ENCODE data around the gene HMX3. TPM values are rescaled to one million over a fixed set of nuclear protein-coding genes. Genes with fewer than 3 reads are reported as not detected.
"Not testable (repeated sequence)": the region's sequence is repeated elsewhere in the genome, so short reads cannot be mapped to it uniquely, and the experiment has no call there.

The HMX3 gene
- polyA plus RNA-seq, 12 donors = not detected

DNA sequence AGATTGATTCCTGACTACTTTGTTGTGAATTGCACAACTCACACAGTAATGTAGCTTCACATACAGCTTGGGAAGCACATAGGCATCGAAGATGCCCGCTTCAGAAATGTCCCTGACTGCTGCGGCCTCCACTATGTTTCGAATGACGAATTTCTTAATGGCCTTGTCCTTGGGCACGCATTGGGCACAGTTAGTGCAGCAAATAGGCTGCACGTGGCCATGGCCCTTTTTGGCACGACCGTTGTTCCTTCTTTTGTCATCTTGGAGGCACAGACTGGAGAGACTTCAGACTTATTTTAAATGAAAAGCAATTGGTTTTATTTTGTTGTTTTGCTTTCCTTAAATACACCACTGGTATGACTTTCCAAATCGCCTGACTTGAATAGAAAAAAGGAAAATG, 35.8 kb downstream of the HMX3 start:
- DNase-seq = not testable (repeated sequence)

DNA sequence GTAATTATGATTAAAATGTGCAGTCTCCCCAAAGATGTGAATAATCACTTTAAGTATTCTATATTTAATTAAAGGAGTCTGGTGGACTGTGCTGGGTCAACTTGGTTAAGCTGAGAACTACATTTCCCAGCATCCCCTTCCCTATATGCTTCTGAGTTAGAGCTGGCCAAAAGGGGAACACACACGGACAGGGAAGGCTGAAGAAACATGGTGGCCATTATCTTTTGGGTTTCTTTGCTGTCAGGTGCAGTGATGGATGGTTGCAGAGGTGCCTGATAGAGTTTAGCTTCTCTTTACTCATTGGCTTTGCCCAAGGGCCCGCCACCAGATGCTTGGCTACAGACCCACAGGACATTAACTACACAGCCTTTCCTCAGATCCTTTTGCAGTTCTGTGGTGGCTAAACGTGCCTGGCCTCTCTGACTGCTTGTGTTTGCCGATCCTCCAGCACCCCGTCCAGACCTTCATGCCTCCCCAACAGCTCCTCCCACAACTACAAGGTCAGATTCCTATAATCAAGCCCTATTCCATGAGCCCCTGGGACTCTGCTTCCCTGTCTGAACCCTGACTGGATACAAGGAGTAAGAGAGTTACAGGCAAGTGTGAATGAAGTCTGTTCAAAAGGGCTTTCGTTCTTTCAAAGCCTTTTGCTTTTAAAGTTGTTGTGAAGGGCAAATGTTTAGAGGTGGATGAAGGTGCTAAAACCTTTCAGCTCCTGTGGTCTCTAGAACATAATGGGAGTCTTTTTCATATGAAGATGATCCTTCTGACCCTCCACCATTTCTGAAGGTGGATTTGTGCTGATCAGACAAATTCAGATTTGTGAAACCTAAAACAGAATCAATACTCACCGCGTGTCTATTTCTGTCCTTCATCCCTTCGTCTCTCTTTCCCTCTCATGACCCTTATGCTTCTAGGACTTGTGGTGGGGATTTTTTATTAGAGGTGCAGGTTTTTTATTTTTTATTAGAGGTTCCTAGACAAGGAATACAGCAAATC, 39.9 kb downstream of the HMX3 start:
- DNase-seq = no peak

DNA sequence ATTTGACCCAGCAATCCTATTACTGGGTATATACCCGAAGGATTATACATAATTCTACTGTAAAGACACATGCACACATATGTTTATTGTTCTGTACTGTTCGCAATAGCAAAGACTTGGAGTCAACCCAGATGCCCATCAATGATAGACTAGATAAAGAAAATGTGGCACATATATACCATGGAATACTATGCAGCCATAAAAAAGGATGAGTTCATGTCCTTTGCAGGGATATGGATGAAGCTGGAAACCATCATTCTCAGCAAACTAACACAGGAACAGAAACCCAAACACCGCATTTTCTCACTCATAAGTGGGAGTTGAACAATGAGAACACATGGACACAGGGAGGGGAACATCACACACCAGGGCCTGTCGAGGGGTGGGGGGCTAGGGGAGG, 42.6 kb downstream of the HMX3 start:
- not testable (repeated sequence) for DNase-seq

DNA sequence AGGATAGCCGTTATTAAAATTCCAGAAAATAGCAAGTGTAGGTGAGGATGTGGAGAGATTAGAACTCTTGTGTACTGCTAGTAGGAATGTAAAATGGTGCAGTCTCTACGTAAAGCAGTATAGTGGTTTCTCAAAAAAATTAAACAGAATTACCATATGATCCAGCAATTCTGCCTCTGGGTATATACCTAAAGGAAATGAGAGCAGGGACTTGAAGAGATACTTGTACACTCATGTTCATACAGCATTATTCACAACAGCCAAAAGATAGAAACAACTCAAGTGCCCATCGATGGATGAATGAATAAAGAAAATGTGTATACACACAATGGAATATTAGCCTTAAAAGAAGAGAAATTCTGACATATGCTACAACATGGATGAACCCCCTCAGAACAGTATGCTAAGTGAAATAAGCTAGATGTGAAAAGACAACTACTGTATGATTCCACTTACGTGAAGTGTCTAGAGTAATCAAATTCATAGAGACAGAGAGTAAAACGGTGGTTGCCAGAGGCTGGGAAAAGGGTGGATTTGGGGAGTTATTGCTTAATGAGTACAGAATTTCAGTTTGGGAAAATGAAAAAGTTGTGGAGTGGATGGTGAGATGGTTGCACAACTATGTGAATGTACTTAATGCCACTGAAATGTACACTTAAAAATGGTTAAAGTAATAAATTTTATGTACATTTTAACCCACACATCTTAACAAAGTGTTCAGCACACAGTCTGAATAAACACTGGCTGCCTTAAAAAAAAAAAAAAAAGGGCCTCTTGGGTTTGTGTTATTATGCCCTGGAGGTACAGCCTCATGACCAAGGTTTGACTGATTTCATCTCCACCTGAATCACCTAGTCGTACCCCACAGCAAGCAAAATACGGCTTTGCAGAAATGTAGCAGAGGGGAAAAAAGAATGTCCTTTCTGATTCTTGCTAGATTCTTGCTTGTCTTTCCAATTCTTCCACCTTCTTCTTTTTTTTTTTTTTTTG, 44.6 kb downstream of the HMX3 start:
- DNase-seq = no peak

DNA sequence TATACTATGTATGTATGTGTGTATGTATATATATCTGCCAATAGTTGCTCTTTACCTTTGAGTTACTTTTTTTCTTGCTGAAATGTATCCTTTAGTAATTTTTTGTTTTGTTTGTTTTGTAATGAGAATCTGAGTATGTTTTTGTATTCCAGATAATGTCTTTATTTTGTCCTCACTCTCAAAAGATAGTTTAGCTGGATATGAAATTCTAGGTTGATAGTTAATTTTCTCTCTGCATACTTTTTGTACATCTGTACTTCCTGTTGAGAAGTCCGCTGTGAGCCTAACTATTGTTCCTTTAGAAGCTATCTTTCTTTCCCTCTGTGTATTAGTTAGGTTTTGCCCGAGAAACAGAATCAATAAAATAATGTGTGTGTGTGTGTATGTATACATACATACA, 48.0 kb downstream of the HMX3 start:
- no peak for DNase-seq

DNA sequence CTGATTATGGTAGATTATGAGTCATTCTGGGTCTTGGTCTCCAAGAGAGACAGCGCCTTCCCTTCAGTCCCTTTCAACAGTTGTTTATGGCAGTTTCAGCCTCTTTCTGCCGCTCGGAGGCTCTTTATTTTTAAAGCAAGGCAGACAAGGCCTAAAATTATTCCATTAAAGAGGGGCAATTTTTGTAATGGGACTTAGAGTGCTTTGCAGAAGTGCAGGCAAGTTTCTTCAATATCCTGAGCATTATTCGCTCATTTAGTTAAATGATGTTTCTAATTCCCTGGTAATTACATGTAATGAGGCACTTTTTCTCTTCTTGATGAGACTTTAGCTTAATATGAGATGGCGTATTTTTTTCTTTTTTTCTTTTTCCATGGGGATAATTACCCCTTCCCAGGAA, 52.0 kb downstream of the HMX3 start:
- DNase-seq = no peak

Other genes with a start within 250 kb of the HMX3 start
- gene FAM24A, start 225.4 kb upstream of the HMX3 start, polyA plus RNA-seq (ENCODE audit: insufficient read length in 12 of 12) = not detected
- 10 to 100 TPM in 11 of 12 donors, not detected in 1; 10.6 to 19.6 (median 14.5) TPM for gene C10orf88, start 181.7 kb upstream of the HMX3 start, polyA plus RNA-seq (ENCODE audit: insufficient read length in 12 of 12)
- 10 to 100 TPM in 1 of 12 donors, 1 to 10 TPM in 10, not detected in 1; 3.3 to 10.4 (median 5.4) TPM for gene PSTK, start 155.6 kb upstream of the HMX3 start, polyA plus RNA-seq (ENCODE audit: insufficient read length in 12 of 12)
- 10 to 100 TPM in 10 of 12 donors, 1 to 10 TPM in 1, not detected in 1; 8.9 to 22.5 (median 16.6) TPM for gene IKZF5, start 127.2 kb upstream of the HMX3 start, polyA plus RNA-seq (ENCODE audit: insufficient read length in 12 of 12)
- 10 to 100 TPM in 10 of 12 donors, 1 to 10 TPM in 1, not detected in 1; 9.4 to 18.1 (median 14.9) TPM for gene ACADSB, start 127.0 kb upstream of the HMX3 start, polyA plus RNA-seq (ENCODE audit: insufficient read length in 12 of 12)
- not detected for gene HMX2, start 12.2 kb downstream of the HMX3 start, polyA plus RNA-seq (ENCODE audit: insufficient read length in 12 of 12)
- 10 to 100 TPM in 11 of 12 donors, not detected in 1; 17.7 to 75.3 (median 64.9) TPM for gene BUB3, start 18.4 kb downstream of the HMX3 start, polyA plus RNA-seq (ENCODE audit: insufficient read length in 12 of 12)

All from muscle of arm (tissue), 12 donors.